Mesenchymal stem cell (in vitro differentiated cells and primary cell): ENCODE results near the gene SEZ6L2.
A peak's percentile ranks its signal among the peaks of the same experiment; 100 is the strongest.

Experiments used
- DNase-seq: peaks from one replicate; pipeline ENCODE4 v3.0.0-alpha.2; 2013
- H2AFZ ChIP-seq: one replicate; pipeline ENCODE4 v1.6.1; 2013; ENCODE audit warnings: low read depth, mild to moderate bottlenecking, control low read depth, inconsistent platforms, low read length, moderate library complexity
- H2AK5ac ChIP-seq: 2 replicates; pipeline ENCODE4 v1.6.1; 2013; ENCODE audit warnings: low read length, moderate library complexity, mild to moderate bottlenecking, inconsistent platforms; ENCODE audit not compliant: severe bottlenecking
- H2BK120ac ChIP-seq: one replicate; pipeline ENCODE4 v1.6.1; 2013; ENCODE audit warnings: low read depth, mild to moderate bottlenecking, inconsistent platforms, low read length, moderate library complexity
- H2BK12ac ChIP-seq, 2 experiments: one replicate each; pipeline ENCODE4 v1.6.1; 2013; ENCODE audit warnings: inconsistent platforms in 2 of 2, low read length in 2 of 2, mild to moderate bottlenecking in 2 of 2, moderate library complexity in 2 of 2, control low read depth in 1 of 2
- H2BK15ac ChIP-seq: one replicate; pipeline ENCODE4 v1.6.1; 2013; ENCODE audit warnings: mild to moderate bottlenecking, low read depth, inconsistent platforms; ENCODE audit not compliant: poor library complexity, severe bottlenecking
- H2BK5ac ChIP-seq: 2 replicates; pipeline ENCODE4 v1.6.1; 2013; ENCODE audit warnings: low read depth, mild to moderate bottlenecking, low read length, control low read depth, inconsistent platforms; ENCODE audit not compliant: poor library complexity, severe bottlenecking
- H3K14ac ChIP-seq, 2 experiments: one replicate each; pipeline ENCODE4 v1.6.1; 2013; ENCODE audit warnings: inconsistent platforms in 2 of 2, low read length in 2 of 2, control low read depth in 1 of 2, mild to moderate bottlenecking in 1 of 2, moderate library complexity in 1 of 2
- H3K18ac ChIP-seq, 2 experiments: one replicate each; pipeline ENCODE4 v1.6.1; 2013; ENCODE audit warnings: inconsistent platforms in 2 of 2, low read length in 2 of 2, control low read depth in 1 of 2, low read depth in 1 of 2, mild to moderate bottlenecking in 1 of 2
- H3K23ac ChIP-seq, 2 experiments: one replicate each; pipeline ENCODE4 v1.6.1; 2013; ENCODE audit warnings: inconsistent platforms in 2 of 2, low read length in 2 of 2, mild to moderate bottlenecking in 2 of 2, moderate library complexity in 2 of 2, control low read depth in 1 of 2
- H3K27ac ChIP-seq: 2 replicates; pipeline ENCODE4 v1.5.1; 2013; ENCODE audit warnings: mild to moderate bottlenecking, moderate library complexity, low read length, control low read depth, inconsistent platforms; ENCODE audit not compliant: poor library complexity, severe bottlenecking
- H3K27me3 ChIP-seq, 2 experiments: 2 replicates each; pipeline versions ENCODE4 v1.6.1 to v1.7.0; 2013; ENCODE audit warnings: low read length in 2 of 2, mild to moderate bottlenecking in 2 of 2, moderate library complexity in 2 of 2, control low read depth in 1 of 2, inconsistent platforms in 1 of 2; ENCODE audit not compliant: control insufficient read depth in 1 of 2, insufficient read depth in 1 of 2
- H3K36me3 ChIP-seq, 2 experiments: 2 replicates each; pipeline versions ENCODE4 v1.6.1 to v1.7.0; 2013; ENCODE audit warnings: low read length in 2 of 2, control low read depth in 1 of 2, inconsistent platforms in 1 of 2, low read depth in 1 of 2, mild to moderate bottlenecking in 1 of 2; ENCODE audit not compliant: insufficient read depth in 2 of 2, control insufficient read depth in 1 of 2
- H3K4ac ChIP-seq, 2 experiments: one replicate each; pipeline ENCODE4 v1.6.1; 2013; ENCODE audit warnings: inconsistent platforms in 2 of 2, low read length in 2 of 2, mild to moderate bottlenecking in 2 of 2, moderate library complexity in 2 of 2, control low read depth in 1 of 2, low read depth in 1 of 2
- H3K4me1 ChIP-seq: 2 replicates; pipeline ENCODE4 v1.6.1; 2013; ENCODE audit warnings: low read depth, low read length, control low read depth; ENCODE audit not compliant: control insufficient read depth, insufficient read depth
- H3K4me2 ChIP-seq: 2 replicates; pipeline ENCODE4 v1.6.1; 2013; ENCODE audit warnings: low read length, mild to moderate bottlenecking, inconsistent platforms; ENCODE audit not compliant: poor library complexity, severe bottlenecking
- H3K4me3 ChIP-seq, 2 experiments: 2 replicates each; pipeline versions ENCODE4 v1.5.1 to v1.7.0; 2013; ENCODE audit warnings: low read length in 2 of 2, mild to moderate bottlenecking in 2 of 2, control low read depth in 1 of 2, low read depth in 1 of 2; ENCODE audit not compliant: insufficient read depth in 1 of 2
- H3K79me1 ChIP-seq: replicated peaks from 2 replicates; pipeline ENCODE4 v1.6.1; 2013; ENCODE audit warnings: mild to moderate bottlenecking, control low read depth, low read length, inconsistent platforms; ENCODE audit not compliant: poor library complexity, severe bottlenecking
- H3K9ac ChIP-seq: 2 replicates; pipeline ENCODE4 v1.7.0; 2013; ENCODE audit warnings: mild to moderate bottlenecking, low read length, moderate library complexity
- H3K9me3 ChIP-seq: 2 replicates; pipeline ENCODE4 v1.7.0; 2013; ENCODE audit warnings: mild to moderate bottlenecking, low read length; ENCODE audit not compliant: control insufficient read depth
- H4K8ac ChIP-seq: one replicate; pipeline ENCODE4 v1.6.1; 2013; ENCODE audit warnings: inconsistent platforms, mild to moderate bottlenecking, low read length, moderate library complexity
- H4K91ac ChIP-seq: one replicate; pipeline ENCODE4 v1.6.1; 2013; ENCODE audit warnings: mild to moderate bottlenecking, low read length, inconsistent platforms
- WGBS: methylation state at CpG from one replicate; pipeline ENCODE4 v1.1.7; 2013; ENCODE audit warnings: mixed read lengths; 5-methylcytosine and 5-hydroxymethylcytosine counted together

Gene SEZ6L2

GRCh38 chr16:29858974-29859373 is 40.4 kb downstream of the SEZ6L2 start:
- WGBS: 97% methylated on average over 17 of the region's 19 CpGs

GRCh38 chr16:29858149-29858849 is 41.1 kb downstream of the SEZ6L2 start:
- no peak overlapping the region for H2BK12ac ChIP-seq
- no peak overlapping the region for H2BK120ac ChIP-seq
- no peak overlapping the region for H3K18ac ChIP-seq
- H3K4me3 ChIP-seq: no peak overlapping the region
- no peak for DNase-seq
- no peak overlapping the region for H2BK5ac ChIP-seq
- H3K14ac ChIP-seq: no peak overlapping the region
- H4K8ac ChIP-seq: no peak overlapping the region
- peaks cover 11% of the 10 kb centered on the region for H3K4me1 ChIP-seq
- H2BK15ac ChIP-seq: no peak overlapping the region
- no peak overlapping the region for H3K23ac ChIP-seq
- H3K79me1 ChIP-seq: peaks cover 12% of the 10 kb centered on the region
- H3K27me3 ChIP-seq: no peaks in the 10 kb centered on the region
- no peak overlapping the region for H3K4me2 ChIP-seq
- no peak overlapping the region for H2AFZ ChIP-seq
- no peak overlapping the region for H3K4ac ChIP-seq
- no peaks in the 10 kb centered on the region for H3K9me3 ChIP-seq
- WGBS: 96% methylated on average over 8 of the region's 10 CpGs
- no peak overlapping the region for H2AK5ac ChIP-seq
- H3K9ac ChIP-seq: peak overlapping the region; percentile 70
- H3K36me3 ChIP-seq: peaks cover 31 to 32% of the 10 kb centered on the region in 2 experiments
- H4K91ac ChIP-seq: no peak overlapping the region
- no peak overlapping the region for H3K27ac ChIP-seq

More at GRCh38 chr16:29858974-29859373, 40.4 kb downstream of the SEZ6L2 start:
- no peak overlapping the region for H2BK15ac ChIP-seq
- no peak overlapping the region for H2AFZ ChIP-seq
- H3K4me2 ChIP-seq: no peak overlapping the region
- no peak overlapping the region for H3K18ac ChIP-seq
- H3K27ac ChIP-seq: no peak overlapping the region
- no peak overlapping the region for H2BK5ac ChIP-seq
- no peak overlapping the region for H3K4ac ChIP-seq
- H3K14ac ChIP-seq: no peak overlapping the region
- peaks cover 27 to 32% of the 10 kb centered on the region in 2 experiments for H3K36me3 ChIP-seq
- no peak overlapping the region for H3K9ac ChIP-seq
- H3K79me1 ChIP-seq: peaks cover 12% of the 10 kb centered on the region
- no peaks in the 10 kb centered on the region for H3K27me3 ChIP-seq
- no peak overlapping the region for H3K4me3 ChIP-seq
- no peak overlapping the region for H3K23ac ChIP-seq
- H2AK5ac ChIP-seq: no peak overlapping the region
- peaks cover 15% of the 10 kb centered on the region for H3K4me1 ChIP-seq
- no peaks in the 10 kb centered on the region for H3K9me3 ChIP-seq
- no peak overlapping the region for H2BK120ac ChIP-seq
- no peak overlapping the region for H4K8ac ChIP-seq
- no peak overlapping the region for H4K91ac ChIP-seq
- H2BK12ac ChIP-seq: no peak overlapping the region
- DNase-seq: no peak

DNA sequence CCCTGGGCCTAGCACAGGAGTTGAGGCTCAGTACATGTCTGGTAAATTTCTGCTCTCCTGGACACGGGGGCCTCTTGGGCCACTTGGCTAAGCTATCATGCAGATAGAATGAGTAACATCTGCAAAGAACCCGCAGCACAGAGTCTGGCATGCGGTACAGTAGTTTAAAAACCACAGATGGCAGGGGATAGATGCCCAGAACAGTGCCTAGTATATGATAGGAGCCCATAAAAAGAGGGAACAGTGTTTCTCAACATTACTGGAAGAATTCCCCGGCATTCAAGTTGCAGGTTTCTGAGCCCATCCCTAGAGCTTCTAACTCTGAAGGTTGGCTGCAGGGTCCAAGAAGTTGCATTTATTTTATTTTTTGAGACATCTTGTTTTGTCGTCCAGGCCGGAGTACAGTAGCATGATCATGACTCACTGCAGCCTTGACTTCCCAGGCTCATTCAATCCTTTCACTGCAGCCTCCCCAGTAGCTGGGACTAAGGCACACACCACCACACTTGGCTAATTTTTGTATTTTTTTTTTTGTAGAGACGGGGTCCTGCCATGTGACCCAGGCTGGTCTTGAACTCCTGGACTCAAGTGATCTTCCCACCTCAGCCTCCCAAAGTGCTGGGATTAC is 42.1 kb downstream of the SEZ6L2 start:
- H3K27me3 ChIP-seq: no peaks in the 10 kb centered on the region
- no peak overlapping the region for H3K4me3 ChIP-seq
- H3K4me1 ChIP-seq: peaks cover 11% of the 10 kb centered on the region
- peaks cover 12% of the 10 kb centered on the region for H3K79me1 ChIP-seq
- no peak overlapping the region for H2BK5ac ChIP-seq
- H3K4me2 ChIP-seq: no peak overlapping the region
- H2BK15ac ChIP-seq: no peak overlapping the region
- DNase-seq: peak; percentile 63
- 85% methylated on average over 7 of the region's 7 CpGs for WGBS
- H3K27ac ChIP-seq: peak overlapping the region; percentile 29
- H2AK5ac ChIP-seq: peak overlapping the region; percentile 41
- H3K36me3 ChIP-seq: peaks cover 31 to 32% of the 10 kb centered on the region in 2 experiments
- H2BK12ac ChIP-seq: no peak overlapping the region
- no peak overlapping the region for H2BK120ac ChIP-seq
- H4K91ac ChIP-seq: no peak overlapping the region
- no peak overlapping the region for H4K8ac ChIP-seq
- H2AFZ ChIP-seq: no peak overlapping the region
- peak overlapping the region; percentile 70 for H3K9ac ChIP-seq
- no peak overlapping the region for H3K23ac ChIP-seq
- no peak overlapping the region for H3K14ac ChIP-seq
- no peak overlapping the region for H3K18ac ChIP-seq
- H3K4ac ChIP-seq: peak overlapping the region in 1 of 2 experiments; percentile 35
- no peaks in the 10 kb centered on the region for H3K9me3 ChIP-seq

GRCh38 chr16:29854520-29855100 is 44.7 kb downstream of the SEZ6L2 start:
- Histone ChIP-seq H2BK12ac (no peak overlapping the region), H3K4ac (no peak overlapping the region), H2BK5ac (no peak overlapping the region), H2BK120ac (no peak overlapping the region), H2AFZ (no peak overlapping the region), H3K79me1 (peaks cover 1% of the 10 kb centered on the region), H3K27me3 (no peaks in the 10 kb centered on the region), H3K4me2 (no peak overlapping the region), H3K4me1 (peaks cover 5% of the 10 kb centered on the region), H4K8ac (no peak overlapping the region), H2BK15ac (no peak overlapping the region), H3K9ac (no peak overlapping the region), H3K14ac (no peak overlapping the region), H2AK5ac (no peak overlapping the region), H3K27ac (no peak overlapping the region), H4K91ac (peak overlapping the region; percentile 2), H3K9me3 (no peaks in the 10 kb centered on the region), H3K18ac (no peak overlapping the region), H3K4me3 (no peak overlapping the region), H3K36me3 (peaks cover 29% of the 10 kb centered on the region in 2 experiments), H3K23ac (no peak overlapping the region)
- WGBS: 94% methylated on average over 5 of the region's 5 CpGs
- peak; percentile 26 for DNase-seq
